Left lung (tissue), 10 donors: ENCODE measurements around the gene TMIGD2. TPM values are rescaled to one million over a fixed set of nuclear protein-coding genes. Genes with fewer than 3 reads are reported as not detected.

Experiments
- ATAC-seq: fragments of 200-7000 bp; cut with Tn5 transposase; one replicate; pipeline ENCODE4 v1.9.1; 2020; ENCODE audit warnings: moderate library complexity
- DNase-seq, 4 donors: peaks; one replicate each; pipeline ENCODE4 v3.0.0-alpha.2; 2013 to 2020
- H3K27ac ChIP-seq, 2 donors: fragments of 200-600 bp; sonication (generic) in 1 of 2; one replicate each; pipeline versions ENCODE4 v1.5.0 to v1.8.0; 2020 to 2021
- H3K27me3 ChIP-seq, 2 donors: fragments of 200-600 bp; sonication (generic) in 1 of 2; one replicate each; pipeline versions ENCODE4 v1.5.0 to v1.8.0; 2020 to 2021
- H3K36me3 ChIP-seq, 2 donors: fragments of 200-600 bp; sonication (generic) in 1 of 2; one replicate each; pipeline versions ENCODE4 v1.5.0 to v1.8.0; 2020 to 2021
- H3K4me1 ChIP-seq, 2 donors: fragments of 200-600 bp; one replicate each; pipeline ENCODE4 v1.8.0; 2021
- H3K4me3 ChIP-seq, 2 donors: fragments of 200-600 bp; sonication (generic) in 1 of 2; one replicate each; pipeline versions ENCODE4 v1.5.0 to v1.8.0; 2020 to 2021; ENCODE audit warnings: mild to moderate bottlenecking in 1 of 2
- H3K9me3 ChIP-seq, 2 donors: fragments of 200-600 bp; sonication (generic) in 1 of 2; one replicate each; pipeline versions ENCODE4 v1.5.0 to v1.8.0; 2020 to 2021
- intact Hi-C, 2 donors: fragments of 100-400 bp; cut with DNase I; formaldehyde crosslinking; loops; one replicate each; pipeline versions ENCODE4 v1.11.2 to v1.14.2; 2022
- polyA plus RNA-seq, 6 donors: library from polyadenylated mRNA; unstranded; fragments of 120-200 nt; gene quantifications; one replicate each; pipeline ENCODE4 v1.2.1, GENCODE V29; 2013; ENCODE audit not compliant: insufficient read length in 6 of 6
- total RNA-seq, 2 donors: library from RNA; stranded (reverse); fragmentation: NEBNext Ultra II Directional; extraction: Animal tissue kit (Norgen Biotek cat#: 25700); gene quantifications; one replicate each; pipeline ENCODE4 v1.2.1, GENCODE V29; 2021
- TF ChIP-seq, protein P1 (sequence below), 2 donors: fragments of 200-600 bp; sonication (generic) in 1 of 2; IDR thresholded peaks; one replicate each; pipeline versions ENCODE4 v1.5.0 to v1.8.0; 2021; ENCODE audit warnings: antibody characterized with exemption in 2 of 2
- donor health status: DM: no; HTN: yes; CAD: no.
- donor health status: DM: no; HTN: no; CAD: no.

The TMIGD2 gene
- total and polyA plus RNA-seq, 8 donors = 0.22 to 0.85 (median 0.35) TPM

DNA sequence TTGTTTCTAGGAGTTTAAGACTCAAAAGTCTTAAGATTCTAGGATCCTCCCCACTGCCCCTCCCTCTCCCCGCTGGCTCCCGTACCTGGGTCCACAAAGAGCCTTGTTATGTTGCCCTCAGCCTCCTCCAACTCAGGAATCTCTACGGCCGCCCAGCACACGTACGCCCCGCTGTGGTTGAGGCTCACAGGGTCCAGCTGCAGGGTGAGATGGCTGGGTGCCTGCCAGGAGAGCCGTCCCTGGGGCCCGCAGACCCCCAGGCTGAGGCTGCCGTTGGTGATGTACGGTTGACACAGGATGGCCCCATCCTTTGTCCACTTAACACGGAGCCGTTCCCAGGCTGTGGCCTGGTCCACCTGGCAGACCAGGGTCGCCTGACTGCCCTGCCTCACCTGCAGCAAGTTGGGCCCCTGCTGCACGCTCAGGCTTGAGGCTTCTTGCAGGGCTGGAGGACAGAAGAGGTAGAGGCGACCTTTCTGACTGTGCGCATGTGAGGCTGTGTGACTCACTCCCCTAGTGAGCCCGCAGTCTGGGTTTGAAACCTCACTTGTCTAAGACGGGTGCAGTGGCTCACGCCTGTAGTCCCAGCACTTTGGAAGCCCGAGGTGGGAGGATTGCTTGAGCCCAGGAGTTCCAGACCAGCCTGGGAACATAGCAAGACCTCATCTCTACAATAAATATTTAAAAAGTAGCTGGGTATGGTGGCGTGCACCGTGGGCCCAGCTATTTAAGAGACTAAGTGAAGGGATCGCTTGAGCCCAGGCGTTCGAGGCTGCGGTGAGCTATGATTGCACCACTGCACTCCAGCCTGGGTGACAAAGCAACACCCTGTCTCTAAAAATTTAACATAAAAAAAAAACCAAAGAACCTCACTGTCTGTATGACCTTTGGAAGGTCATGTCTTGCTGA, 4.0 kb downstream of the TMIGD2 start:
- H3K4me3 ChIP-seq = no peak overlapping the region
- intact Hi-C loops = no loop called here
- H3K36me3 ChIP-seq = no peaks in the 10 kb centered on the region
- H3K9me3 ChIP-seq = no peaks in the 10 kb centered on the region
- TF ChIP-seq, protein P1, sequence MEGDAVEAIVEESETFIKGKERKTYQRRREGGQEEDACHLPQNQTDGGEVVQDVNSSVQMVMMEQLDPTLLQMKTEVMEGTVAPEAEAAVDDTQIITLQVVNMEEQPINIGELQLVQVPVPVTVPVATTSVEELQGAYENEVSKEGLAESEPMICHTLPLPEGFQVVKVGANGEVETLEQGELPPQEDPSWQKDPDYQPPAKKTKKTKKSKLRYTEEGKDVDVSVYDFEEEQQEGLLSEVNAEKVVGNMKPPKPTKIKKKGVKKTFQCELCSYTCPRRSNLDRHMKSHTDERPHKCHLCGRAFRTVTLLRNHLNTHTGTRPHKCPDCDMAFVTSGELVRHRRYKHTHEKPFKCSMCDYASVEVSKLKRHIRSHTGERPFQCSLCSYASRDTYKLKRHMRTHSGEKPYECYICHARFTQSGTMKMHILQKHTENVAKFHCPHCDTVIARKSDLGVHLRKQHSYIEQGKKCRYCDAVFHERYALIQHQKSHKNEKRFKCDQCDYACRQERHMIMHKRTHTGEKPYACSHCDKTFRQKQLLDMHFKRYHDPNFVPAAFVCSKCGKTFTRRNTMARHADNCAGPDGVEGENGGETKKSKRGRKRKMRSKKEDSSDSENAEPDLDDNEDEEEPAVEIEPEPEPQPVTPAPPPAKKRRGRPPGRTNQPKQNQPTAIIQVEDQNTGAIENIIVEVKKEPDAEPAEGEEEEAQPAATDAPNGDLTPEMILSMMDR (IDR thresholded peaks at IDR 0.05) = no peak
- H3K27me3 ChIP-seq = peaks cover 0 to 42% of the 10 kb centered on the region in 2 donors
- H3K4me1 ChIP-seq = no peaks in the 10 kb centered on the region
- ATAC-seq (no peak), DNase-seq (no peak)
- H3K27ac ChIP-seq = no peak overlapping the region

GRCh38 chr19:4295972-4296771, 6.0 kb downstream of the TMIGD2 start:
- no peak overlapping the region for H3K4me3 ChIP-seq
- no peak overlapping the region for H3K27ac ChIP-seq
- DNase-seq (peak in 1 of 4 donors; percentile 39), ATAC-seq (no peak)
- intact Hi-C loops = no loop called here
- peaks cover 0 to 52% of the 10 kb centered on the region in 2 donors for H3K27me3 ChIP-seq
- H3K9me3 ChIP-seq = no peaks in the 10 kb centered on the region
- TF ChIP-seq, protein P1 (IDR thresholded peaks at IDR 0.05) = no peak
- H3K36me3 ChIP-seq = no peaks in the 10 kb centered on the region
- H3K4me1 ChIP-seq = no peaks in the 10 kb centered on the region

DNA sequence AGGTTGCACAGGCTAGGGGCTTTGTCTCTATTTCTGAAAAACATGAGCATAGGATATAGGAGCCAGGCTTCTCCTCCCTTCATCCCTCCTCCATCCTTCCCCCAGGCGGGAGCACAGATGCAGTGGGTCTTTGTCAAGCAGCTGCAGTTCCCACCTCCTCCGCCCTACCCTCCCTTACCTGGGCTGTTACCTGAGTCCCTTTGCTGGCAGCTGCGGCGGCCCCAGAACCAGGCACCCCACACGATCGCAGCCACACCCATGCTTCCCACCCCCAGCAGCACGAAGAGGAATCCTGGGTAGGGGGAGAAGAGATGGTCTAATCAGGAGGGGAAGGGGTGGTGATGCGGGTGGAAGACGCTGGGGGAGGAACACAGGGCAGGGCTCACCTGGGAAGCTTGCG, 7.8 kb downstream of the TMIGD2 start:
- Histone ChIP-seq H3K36me3 (no peaks in the 10 kb centered on the region), H3K9me3 (no peaks in the 10 kb centered on the region), H3K27me3 (peaks cover 0 to 70% of the 10 kb centered on the region in 2 donors), H3K4me1 (no peaks in the 10 kb centered on the region), H3K4me3 (no peak overlapping the region), H3K27ac (no peak overlapping the region)
- intact Hi-C loops = no loop called here
- TF ChIP-seq, protein P1 (IDR thresholded peaks at IDR 0.05) = no peak
- ATAC-seq = no peak
- no peak for DNase-seq

DNA sequence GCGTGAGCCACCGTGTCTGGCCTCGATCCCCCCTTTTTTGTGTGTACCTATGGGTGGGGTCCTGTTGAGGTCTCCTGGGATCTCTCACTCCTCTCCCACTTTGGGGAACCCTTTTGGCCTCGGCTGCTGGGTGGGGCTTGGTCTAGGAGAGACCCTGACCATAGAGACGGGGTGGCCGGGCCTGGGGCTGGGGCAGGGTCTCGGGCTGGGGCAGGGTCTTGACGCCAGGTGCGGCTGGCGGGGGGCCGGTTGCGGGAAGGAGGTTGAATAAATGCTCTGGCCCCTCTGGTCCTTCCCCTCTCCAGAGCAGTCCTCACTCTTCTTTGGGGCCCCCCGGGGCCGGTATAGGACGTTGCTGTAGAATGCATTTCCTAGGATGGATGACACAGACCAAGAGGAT, 9.7 kb downstream of the TMIGD2 start:
- H3K36me3 ChIP-seq = no peaks in the 10 kb centered on the region
- peaks cover 0 to 71% of the 10 kb centered on the region in 2 donors for H3K27me3 ChIP-seq
- H3K4me1 ChIP-seq = no peaks in the 10 kb centered on the region
- TF ChIP-seq, protein P1 (IDR thresholded peaks at IDR 0.05) = no peak
- ATAC-seq = no peak
- no peaks in the 10 kb centered on the region for H3K9me3 ChIP-seq
- no peak overlapping the region for H3K27ac ChIP-seq
- intact Hi-C loops = no loop called here
- DNase-seq = no peak
- H3K4me3 ChIP-seq = no peak overlapping the region

GRCh38 chr19:4291184-4291732, 10.9 kb downstream of the TMIGD2 start:
- H3K27me3 ChIP-seq = peaks cover 0 to 76% of the 10 kb centered on the region in 2 donors
- ATAC-seq = no peak
- H3K9me3 ChIP-seq = no peaks in the 10 kb centered on the region
- H3K27ac ChIP-seq = no peak overlapping the region
- no peak for DNase-seq
- no peak overlapping the region for H3K4me3 ChIP-seq
- H3K36me3 ChIP-seq = no peaks in the 10 kb centered on the region
- intact Hi-C loops = no loop called here
- TF ChIP-seq, protein P1 (IDR thresholded peaks at IDR 0.05) = no peak
- H3K4me1 ChIP-seq = no peaks in the 10 kb centered on the region
